Glutamatergic neuron (in vitro differentiated cells): ENCODE results near the gene CDT1. TPM values are rescaled to one million over a fixed set of nuclear protein-coding genes. Genes with fewer than 3 reads are reported as not detected.

Experiments used
- DNase-seq: peaks from one replicate; pipeline ENCODE4 v3.0.0; 2022
- H3K27ac Mint-ChIP-seq: one replicate; pipeline ENCODE4 v1.8.0; 2020; ENCODE audit warnings: mild to moderate bottlenecking, mixed read lengths, inconsistent platforms; ENCODE audit not compliant: unreplicated experiment
- H3K27me3 Mint-ChIP-seq: one replicate; pipeline ENCODE4 v1.8.0; 2020; ENCODE audit warnings: mild to moderate bottlenecking, moderate library complexity, mixed read lengths, inconsistent platforms; ENCODE audit not compliant: unreplicated experiment
- H3K36me3 Mint-ChIP-seq: one replicate; pipeline ENCODE4 v1.8.0; 2020; ENCODE audit warnings: mild to moderate bottlenecking, mixed read lengths, inconsistent platforms; ENCODE audit not compliant: unreplicated experiment
- H3K4me1 Mint-ChIP-seq: one replicate; pipeline ENCODE4 v1.8.0; 2020; ENCODE audit warnings: mild to moderate bottlenecking, low read depth, mixed read lengths, inconsistent platforms; ENCODE audit not compliant: unreplicated experiment
- H3K4me3 Mint-ChIP-seq: one replicate; pipeline ENCODE4 v1.8.0; 2020; ENCODE audit warnings: mild to moderate bottlenecking, mixed read lengths, inconsistent platforms; ENCODE audit not compliant: unreplicated experiment
- H3K9me3 Mint-ChIP-seq: one replicate; pipeline ENCODE4 v1.8.0; 2020; ENCODE audit warnings: mild to moderate bottlenecking, moderate library complexity, mixed read lengths, inconsistent platforms; ENCODE audit not compliant: unreplicated experiment
- total RNA-seq: library from RNA; stranded (reverse); fragmentation: NEBNext Ultra II Directional; extraction: Animal tissue kit (Norgen Biotek cat#: 25700); gene quantifications from one replicate; pipeline ENCODE4 v1.2.1, GENCODE V29; 2021; ENCODE audit not compliant: unreplicated experiment
- TF ChIP-seq, protein P1 (sequence below): fragments of 200-600 bp; sonication (generic); IDR thresholded peaks from one replicate; pipeline ENCODE4 v1.5.0; 2021; ENCODE audit not compliant: partially characterized antibody, unreplicated experiment

Gene CDT1
- total RNA-seq, 1 donor from 2014 or later: 5.6 TPM

DNA sequence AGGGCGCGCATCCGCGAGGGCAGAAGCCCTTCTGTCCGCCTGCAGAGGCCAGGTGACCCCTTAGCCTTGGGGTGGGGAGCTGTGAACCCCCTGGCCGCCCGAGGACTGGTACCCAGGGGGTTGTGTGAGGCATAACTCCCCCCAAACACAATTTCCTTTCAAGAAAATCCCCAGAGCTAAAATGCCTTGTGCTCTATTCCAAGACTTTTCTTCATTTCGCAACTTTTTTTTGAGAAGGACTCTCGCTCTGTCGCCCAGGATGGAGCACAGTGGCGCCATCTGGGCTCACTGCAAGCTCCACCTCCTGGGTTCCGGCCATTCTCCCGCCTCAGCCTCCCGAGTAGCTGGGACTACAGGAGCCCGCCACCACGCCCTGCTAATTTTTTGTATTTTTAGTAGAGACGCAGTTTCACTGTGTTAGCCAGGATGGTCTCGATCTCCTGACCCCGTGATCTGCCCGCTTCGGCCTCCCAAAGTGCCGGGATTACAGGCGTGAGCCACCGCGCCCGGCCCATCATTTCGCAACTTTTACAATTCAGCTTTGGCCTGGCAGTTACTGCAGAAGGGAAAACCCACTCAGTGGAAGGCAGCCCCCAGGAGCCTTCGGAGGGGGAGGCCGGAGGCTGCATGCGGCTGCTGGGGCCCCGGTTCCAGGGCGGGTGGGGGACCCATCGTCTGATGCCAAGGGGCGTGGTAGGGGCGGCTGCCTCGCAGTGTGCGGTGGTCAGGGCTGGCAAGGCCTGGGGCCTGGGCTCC, 9.1 kb downstream of the CDT1 start:
- no peaks in the 10 kb centered on the region for H3K36me3 Mint-ChIP-seq
- peak overlapping the region; percentile 82 for H3K4me3 Mint-ChIP-seq
- no peak for DNase-seq
- H3K9me3 Mint-ChIP-seq: peaks cover 2% of the 10 kb centered on the region
- H3K4me1 Mint-ChIP-seq: peaks cover 4% of the 10 kb centered on the region
- H3K27me3 Mint-ChIP-seq: peaks cover 1% of the 10 kb centered on the region
- peak overlapping the region; percentile 76 for H3K27ac Mint-ChIP-seq
- TF ChIP-seq, protein P1, sequence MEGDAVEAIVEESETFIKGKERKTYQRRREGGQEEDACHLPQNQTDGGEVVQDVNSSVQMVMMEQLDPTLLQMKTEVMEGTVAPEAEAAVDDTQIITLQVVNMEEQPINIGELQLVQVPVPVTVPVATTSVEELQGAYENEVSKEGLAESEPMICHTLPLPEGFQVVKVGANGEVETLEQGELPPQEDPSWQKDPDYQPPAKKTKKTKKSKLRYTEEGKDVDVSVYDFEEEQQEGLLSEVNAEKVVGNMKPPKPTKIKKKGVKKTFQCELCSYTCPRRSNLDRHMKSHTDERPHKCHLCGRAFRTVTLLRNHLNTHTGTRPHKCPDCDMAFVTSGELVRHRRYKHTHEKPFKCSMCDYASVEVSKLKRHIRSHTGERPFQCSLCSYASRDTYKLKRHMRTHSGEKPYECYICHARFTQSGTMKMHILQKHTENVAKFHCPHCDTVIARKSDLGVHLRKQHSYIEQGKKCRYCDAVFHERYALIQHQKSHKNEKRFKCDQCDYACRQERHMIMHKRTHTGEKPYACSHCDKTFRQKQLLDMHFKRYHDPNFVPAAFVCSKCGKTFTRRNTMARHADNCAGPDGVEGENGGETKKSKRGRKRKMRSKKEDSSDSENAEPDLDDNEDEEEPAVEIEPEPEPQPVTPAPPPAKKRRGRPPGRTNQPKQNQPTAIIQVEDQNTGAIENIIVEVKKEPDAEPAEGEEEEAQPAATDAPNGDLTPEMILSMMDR: no peak

DNA sequence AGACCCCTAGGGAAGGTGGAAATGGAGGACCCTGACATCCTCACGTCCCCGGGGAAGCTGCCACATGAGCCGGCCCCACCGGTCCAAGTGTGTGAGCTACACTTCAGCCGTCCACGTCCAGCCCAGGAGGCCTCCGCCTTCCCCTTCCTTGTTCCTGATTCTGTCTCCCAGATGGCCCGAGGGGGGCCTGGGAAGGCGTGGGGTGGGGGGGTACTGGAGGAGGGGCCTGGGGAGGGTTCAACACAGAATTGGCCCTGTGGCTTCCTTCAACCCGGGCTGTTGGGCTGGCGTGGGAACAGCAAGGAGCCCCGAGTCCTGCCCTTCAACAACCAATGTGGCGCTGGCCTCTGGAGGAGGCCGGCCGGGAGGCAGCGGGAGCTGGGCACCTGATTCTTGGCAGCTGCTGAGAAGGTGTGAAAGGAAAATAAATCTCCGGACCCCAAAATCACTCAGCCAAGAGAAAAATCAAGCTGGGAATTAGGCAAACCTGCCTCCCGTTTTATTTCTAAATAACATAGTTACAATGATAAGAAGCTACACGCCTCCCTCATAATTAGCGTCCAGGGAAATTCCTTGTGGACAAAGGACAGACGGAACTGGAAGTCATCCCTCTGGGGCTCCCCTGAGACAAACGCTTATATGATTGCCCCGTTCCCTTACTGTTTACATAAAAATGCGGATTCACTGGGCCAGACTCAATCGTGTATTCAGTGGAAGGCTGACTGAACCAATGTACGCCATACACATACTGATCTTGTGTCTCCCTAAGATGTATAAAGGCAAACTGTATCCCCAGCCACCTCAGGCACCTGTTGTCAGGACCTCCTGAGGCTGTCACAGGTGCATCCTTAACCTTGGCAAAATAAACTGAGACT, 9.9 kb downstream of the CDT1 start:
- Mint-ChIP-seq H3K36me3 (no peaks in the 10 kb centered on the region), H3K9me3 (peaks cover 2% of the 10 kb centered on the region), H3K4me3 (peak overlapping the region; percentile 1), H3K4me1 (peaks cover 4% of the 10 kb centered on the region), H3K27me3 (peaks cover 1% of the 10 kb centered on the region), H3K27ac (peak overlapping the region; percentile 15)
- DNase-seq: no peak
- TF ChIP-seq, protein P1: no peak

DNA sequence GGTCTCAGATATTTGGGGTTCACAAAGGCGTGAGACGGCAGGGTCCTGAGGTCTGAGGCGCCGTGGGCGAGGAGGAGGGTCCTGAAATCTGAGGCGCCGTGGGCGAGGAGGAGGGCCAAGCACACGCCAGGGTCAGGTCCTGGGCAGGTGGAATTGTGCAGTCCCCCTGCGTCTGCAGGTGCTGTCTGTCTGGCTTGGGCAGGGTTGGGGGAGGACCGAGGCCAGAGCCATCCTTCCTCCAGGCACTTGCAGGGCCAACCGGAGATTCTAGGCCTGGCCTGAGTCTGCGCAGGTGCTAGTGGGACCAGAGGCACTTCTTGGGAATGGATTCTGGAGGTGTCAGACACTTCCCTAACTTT, 10.5 kb downstream of the CDT1 start:
- peaks cover 4% of the 10 kb centered on the region for H3K4me1 Mint-ChIP-seq
- TF ChIP-seq, protein P1: no peak
- H3K36me3 Mint-ChIP-seq: no peaks in the 10 kb centered on the region
- no peak overlapping the region for H3K27ac Mint-ChIP-seq
- peak overlapping the region; percentile 1 for H3K4me3 Mint-ChIP-seq
- DNase-seq: no peak
- H3K9me3 Mint-ChIP-seq: peaks cover 2% of the 10 kb centered on the region
- peaks cover 1% of the 10 kb centered on the region for H3K27me3 Mint-ChIP-seq

DNA sequence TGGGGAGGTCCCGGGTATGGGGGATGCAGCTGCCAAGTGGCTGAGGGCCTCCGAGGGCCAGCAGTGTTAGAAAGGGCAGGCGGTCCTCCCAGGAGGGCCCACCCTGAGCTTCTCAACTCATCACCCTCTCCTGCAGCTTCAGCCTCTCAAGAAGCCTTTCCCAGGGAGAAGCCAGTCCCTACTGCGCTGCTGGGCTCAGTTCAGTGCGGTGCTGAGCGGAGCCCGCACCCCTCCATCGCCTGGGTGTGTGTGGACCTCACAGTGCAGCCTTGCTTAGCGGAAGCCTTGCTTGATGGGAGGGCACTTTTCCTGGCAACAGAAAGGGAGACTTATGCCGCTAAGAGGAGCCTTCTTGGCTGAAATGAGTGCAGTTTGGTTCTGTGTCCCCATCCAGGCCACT, 11.6 kb downstream of the CDT1 start:
- Mint-ChIP-seq H3K27me3 (no peaks in the 10 kb centered on the region), H3K4me1 (peaks cover 4% of the 10 kb centered on the region), H3K9me3 (peaks cover 2% of the 10 kb centered on the region), H3K27ac (no peak overlapping the region), H3K4me3 (no peak overlapping the region), H3K36me3 (no peaks in the 10 kb centered on the region)
- no peak for DNase-seq
- TF ChIP-seq, protein P1: no peak
